ENCODE data around the gene MFSD2A.

GRCh38 chr1:39976732-39977131, 21.8 kb downstream of the MFSD2A start:
- TF ChIP-seq POLR2A (IDR thresholded peaks at IDR 0.05; ENCODE audit: low read depth, low read length) (no peak), TAF1 (IDR thresholded peaks at IDR 0.05; ENCODE audit: low read depth, low read length) (no peak), POU2F2 (IDR thresholded peaks at IDR 0.05; ENCODE audit: low read depth, low read length) (no peak), PAX5 (IDR thresholded peaks at IDR 0.05; ENCODE audit: insufficient read depth, low read length, severe bottlenecking) (no peak)

Measured in GM12891 (cell line).